GM06990 (cell line): ENCODE measurements around the gene SCAMP1.

ENCODE experiments used
- DNase-seq: peaks from one replicate; pipeline ENCODE4 v3.0.0-alpha.2; 2011; ENCODE audit not compliant: insufficient read length; ENCODE audit errors: extremely low read depth
- H3K27me3 ChIP-seq: replicated peaks from 2 replicates; pipeline ENCODE4 v1.6.0; 2011; ENCODE audit warnings: low read length; ENCODE audit not compliant: control insufficient read depth, insufficient read depth
- H3K36me3 ChIP-seq: 2 replicates; pipeline ENCODE4 v1.5.1; 2011; ENCODE audit warnings: low read length; ENCODE audit not compliant: control insufficient read depth, insufficient read depth
- H3K4me3 ChIP-seq: replicated peaks from 2 replicates; pipeline ENCODE4 v1.5.1; 2011; ENCODE audit warnings: low read depth, mild to moderate bottlenecking, control low read depth, low read length
- CTCF ChIP-seq: IDR thresholded peaks from 2 replicates; pipeline ENCODE4 v1.5.1; 2011; ENCODE audit warnings: low read length, control low read depth, mild to moderate bottlenecking, inconsistent platforms; ENCODE audit not compliant: insufficient read depth, poor library complexity, severe bottlenecking

SCAMP1 gene

DNA sequence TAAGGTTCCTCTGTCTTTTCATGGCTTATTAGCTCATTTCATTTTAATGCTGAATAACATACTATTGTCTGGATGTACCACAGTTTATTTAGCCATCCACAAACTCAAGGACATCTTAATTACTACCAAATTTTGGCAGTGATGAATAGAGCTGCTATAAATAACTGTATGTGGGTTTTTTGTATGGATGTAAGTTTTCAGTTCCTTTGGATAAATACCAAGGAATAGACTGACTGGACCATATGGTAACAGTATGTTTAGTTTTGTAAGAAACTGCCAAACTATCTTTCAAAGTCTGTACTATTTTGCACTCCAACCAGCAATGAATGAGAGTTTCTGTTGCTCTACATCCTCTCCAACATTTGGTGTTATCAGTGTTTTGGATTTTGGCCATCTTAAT lies 38.7 kb downstream of the SCAMP1 start:
- Histone ChIP-seq H3K27me3 (no peaks in the 10 kb centered on the region), H3K36me3 (no peaks in the 10 kb centered on the region), H3K4me3 (no peak overlapping the region)
- no peak for TF ChIP-seq CTCF
- DNase-seq = no peak

GRCh38 chr5:78404682-78405293 lies 44.4 kb downstream of the SCAMP1 start:
- no peak for TF ChIP-seq CTCF
- peak; percentile 18 for DNase-seq
- H3K4me3 ChIP-seq = no peak overlapping the region
- no peaks in the 10 kb centered on the region for H3K27me3 ChIP-seq
- no peaks in the 10 kb centered on the region for H3K36me3 ChIP-seq

- H3K4me3 ChIP-seq = no peak overlapping the region
- TF ChIP-seq CTCF = no peak
- H3K27me3 ChIP-seq = no peaks in the 10 kb centered on the region
- DNase-seq = peak; percentile 28
- no peaks in the 10 kb centered on the region for H3K36me3 ChIP-seq
Observed at GRCh38 chr5:78405829-78406750, 45.7 kb downstream of the SCAMP1 start.

GRCh38 chr5:78407458-78407857 lies 47.0 kb downstream of the SCAMP1 start:
- Histone ChIP-seq H3K36me3 (no peaks in the 10 kb centered on the region), H3K27me3 (no peaks in the 10 kb centered on the region), H3K4me3 (no peak overlapping the region)
- no peak for TF ChIP-seq CTCF
- no peak for DNase-seq

- no peak for TF ChIP-seq CTCF
- Histone ChIP-seq H3K4me3 (no peak overlapping the region), H3K36me3 (no peaks in the 10 kb centered on the region; the same call in 1 of the 2 replicates), H3K27me3 (no peaks in the 10 kb centered on the region)
- DNase-seq = no peak
Observed at GRCh38 chr5:78411586-78411985, 51.2 kb downstream of the SCAMP1 start.
